ENCODE measurements around the gene RNF115. TPM values are rescaled to one million over a fixed set of nuclear protein-coding genes. Genes with fewer than 3 reads are reported as not detected.
"Not testable (repeated sequence)": the region's sequence is repeated elsewhere in the genome, so short reads cannot be mapped to it uniquely, and the experiment has no call there.

Gene RNF115
- 14.2 TPM for total RNA-seq

GRCh38 chr1:145823565-145824498, at the start of gene RNF115, which contains the start of gene POLR3C:
TSS of gene RNF115 (minus strand) at chr1:145824095. CDS start at chr1:145823873, 222 bp downstream.
TSS of gene POLR3C (plus strand) at chr1:145824200. CDS start at chr1:145825777, 1,577 bp downstream.
- peak; percentile 92 for DNase-seq (ENCODE audit: low spot score)

- peak; percentile 43 for DNase-seq (ENCODE audit: low spot score)
Measured at GRCh38 chr1:145871994-145872924, 48.4 kb upstream of the RNF115 start.

GRCh38 chr1:145868232-145868631, 44.3 kb upstream of the RNF115 start:
- no peak for DNase-seq (ENCODE audit: low spot score)

- no peak for DNase-seq (ENCODE audit: low spot score)
Measured at GRCh38 chr1:145863282-145864018, 39.6 kb upstream of the RNF115 start.

GRCh38 chr1:145859491-145860023, 35.7 kb upstream of the RNF115 start:
- peak; percentile 89 for DNase-seq (ENCODE audit: low spot score)

GRCh38 chr1:145858901-145859490, 35.1 kb upstream of the RNF115 start, which contains the start of gene PIAS3:
TSS of gene PIAS3 (minus strand) at chr1:145859081. CDS start at chr1:145858990, 91 bp downstream.
- DNase-seq (ENCODE audit: low spot score) = peak; percentile 94

GRCh38 chr1:145858238-145858900, 34.5 kb upstream of the RNF115 start:
- peak; percentile 44 for DNase-seq (ENCODE audit: low spot score)

- DNase-seq (ENCODE audit: low spot score) = no peak
Measured at GRCh38 chr1:145857170-145857569, 33.3 kb upstream of the RNF115 start.

- no peak for DNase-seq (ENCODE audit: low spot score)
Measured at GRCh38 chr1:145855426-145855948, 31.6 kb upstream of the RNF115 start.

GRCh38 chr1:145849356-145850160, 25.7 kb upstream of the RNF115 start:
- no peak for DNase-seq (ENCODE audit: low spot score)

GRCh38 chr1:145847827-145848226, 23.9 kb upstream of the RNF115 start:
- DNase-seq (ENCODE audit: low spot score) = no peak

- no peak for DNase-seq (ENCODE audit: low spot score)
Measured at GRCh38 chr1:145846201-145846612, 22.3 kb upstream of the RNF115 start.

- peak; percentile 68 for DNase-seq (ENCODE audit: low spot score)
Measured at GRCh38 chr1:145845514-145846161, 21.7 kb upstream of the RNF115 start, which contains the start of gene NUDT17. TSS of gene NUDT17 (plus strand) at chr1:145845630. CDS start at chr1:145845641, 11 bp downstream.

- DNase-seq (ENCODE audit: low spot score) = no peak
Measured at GRCh38 chr1:145845144-145845513, 21.2 kb upstream of the RNF115 start.

- DNase-seq (ENCODE audit: low spot score) = no peak
Measured at GRCh38 chr1:145843031-145843430, 19.1 kb upstream of the RNF115 start.

- no peak for DNase-seq (ENCODE audit: low spot score)
Measured at GRCh38 chr1:145837656-145838055, 13.8 kb upstream of the RNF115 start.

GRCh38 chr1:145830810-145831209, 6.9 kb upstream of the RNF115 start:
- DNase-seq (ENCODE audit: low spot score) = not testable (repeated sequence)

- no peak for DNase-seq (ENCODE audit: low spot score)
Measured at GRCh38 chr1:145828367-145829026, 4.6 kb upstream of the RNF115 start.

Data from mucosa of gallbladder (tissue), 1 donor.